ENCODE data around the gene POLR1E.
"Not testable (repeated sequence)": the region's sequence is repeated elsewhere in the genome, so short reads cannot be mapped to it uniquely, and the experiment has no call there.

DNA sequence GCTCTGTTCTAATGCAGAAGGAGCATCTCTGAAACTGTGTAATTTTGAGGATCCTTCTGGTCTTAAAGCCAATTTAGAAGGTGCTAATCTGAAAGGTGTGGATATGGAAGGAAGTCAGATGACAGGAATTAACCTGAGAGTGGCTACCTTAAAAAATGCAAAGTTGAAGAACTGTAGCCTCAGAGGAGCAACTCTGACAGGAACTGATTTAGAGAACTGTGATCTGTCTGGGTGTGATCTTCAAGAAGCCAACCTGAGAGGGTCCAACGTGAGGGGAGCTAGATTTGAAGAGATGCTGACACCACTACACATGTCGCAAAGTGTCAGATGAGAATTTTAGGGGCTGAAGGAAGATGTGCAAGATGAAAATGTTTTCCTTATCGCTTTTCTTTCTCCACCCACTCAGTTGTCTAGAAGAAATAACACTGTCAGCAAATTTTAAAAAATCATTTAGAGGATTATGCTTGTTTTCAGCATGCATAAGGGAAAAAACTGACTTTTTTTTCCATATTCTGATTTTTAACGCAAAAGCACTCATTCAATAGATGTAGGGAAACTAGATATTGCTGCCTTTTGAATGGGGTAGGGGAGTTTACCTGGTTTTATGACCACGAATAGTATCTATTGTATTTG is 7.6 kb upstream of the POLR1E start:
- TF ChIP-seq, protein P1, sequence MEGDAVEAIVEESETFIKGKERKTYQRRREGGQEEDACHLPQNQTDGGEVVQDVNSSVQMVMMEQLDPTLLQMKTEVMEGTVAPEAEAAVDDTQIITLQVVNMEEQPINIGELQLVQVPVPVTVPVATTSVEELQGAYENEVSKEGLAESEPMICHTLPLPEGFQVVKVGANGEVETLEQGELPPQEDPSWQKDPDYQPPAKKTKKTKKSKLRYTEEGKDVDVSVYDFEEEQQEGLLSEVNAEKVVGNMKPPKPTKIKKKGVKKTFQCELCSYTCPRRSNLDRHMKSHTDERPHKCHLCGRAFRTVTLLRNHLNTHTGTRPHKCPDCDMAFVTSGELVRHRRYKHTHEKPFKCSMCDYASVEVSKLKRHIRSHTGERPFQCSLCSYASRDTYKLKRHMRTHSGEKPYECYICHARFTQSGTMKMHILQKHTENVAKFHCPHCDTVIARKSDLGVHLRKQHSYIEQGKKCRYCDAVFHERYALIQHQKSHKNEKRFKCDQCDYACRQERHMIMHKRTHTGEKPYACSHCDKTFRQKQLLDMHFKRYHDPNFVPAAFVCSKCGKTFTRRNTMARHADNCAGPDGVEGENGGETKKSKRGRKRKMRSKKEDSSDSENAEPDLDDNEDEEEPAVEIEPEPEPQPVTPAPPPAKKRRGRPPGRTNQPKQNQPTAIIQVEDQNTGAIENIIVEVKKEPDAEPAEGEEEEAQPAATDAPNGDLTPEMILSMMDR (optimal IDR thresholded peaks at IDR 0.05 in 1 of 3, IDR thresholded peaks at IDR 0.05 in 1 of 3, conservative IDR thresholded peaks at IDR 0.05 in 1 of 3; ENCODE audit: extremely low read depth in 1 of 3, insufficient read depth in 2 of 3, low read length in 3 of 3) = not testable (repeated sequence)
- TF ChIP-seq EZH2 (IDR thresholded peaks at IDR 0.05; ENCODE audit: low read length) = not testable (repeated sequence)

All from keratinocyte (primary cell).